Testis (tissue), 3 donors: Measurements from ENCODE around the gene SEMA4D. TPM values are rescaled to one million over a fixed set of nuclear protein-coding genes. Genes with fewer than 3 reads are reported as not detected.

ENCODE experiments used
- DNase-seq: peaks from one replicate; pipeline ENCODE4 v3.0.0-alpha.2; 2019
- H3K27ac ChIP-seq, 2 donors: fragments of 200-600 bp; sonication (generic); one replicate each; pipeline ENCODE4 v1.5.1; 2019
- H3K27me3 ChIP-seq: fragments of 200-600 bp; sonication (generic); one replicate; pipeline ENCODE4 v1.5.1; 2019
- H3K36me3 ChIP-seq: fragments of 200-600 bp; sonication (generic); one replicate; pipeline ENCODE4 v1.5.1; 2017; ENCODE audit warnings: low read depth; ENCODE audit errors: missing control alignments
- H3K4me1 ChIP-seq: fragments of 200-600 bp; sonication (generic); one replicate; pipeline ENCODE4 v1.5.1; 2019
- H3K4me3 ChIP-seq, 2 donors: fragments of 200-600 bp; sonication (generic); one replicate each; pipeline ENCODE4 v1.5.1; 2017 to 2019
- H3K9me3 ChIP-seq: fragments of 200-600 bp; sonication (generic); one replicate; pipeline ENCODE4 v1.5.1; 2017
- POLR2A ChIP-seq: fragments of 450-650 bp; IDR thresholded peaks from one replicate; pipeline ENCODE4 v1.6.1; 2017; ENCODE audit warnings: antibody characterized with exemption, mild to moderate bottlenecking, moderate library complexity
- WGBS, 2 donors: methylation state at CpG; one replicate each; pipeline ENCODE4 v1.1.5; 2018; 5-methylcytosine and 5-hydroxymethylcytosine counted together
- intact Hi-C: fragments of 100-400 bp; cut with DNase I; formaldehyde crosslinking; loops from one replicate; pipeline ENCODE4 v1.15.1; 2023; ENCODE audit warnings: low total_unique reads
- polyA plus RNA-seq: library from polyadenylated mRNA; stranded (reverse); fragments of 350-450 nt; fragmentation: Illumina TruSeq; extraction: RNeasy Lipid Tissue Mini Kit (QIAGEN cat#74804); gene quantifications from one replicate; pipeline ENCODE4 v1.2.3, GENCODE V29; 2014; ENCODE audit warnings: low read depth, low replicate concordance; ENCODE audit not compliant: insufficient read depth
- total RNA-seq, 2 donors: library from RNA; depleted of rRNA; stranded (reverse); fragments of >200 nt; gene quantifications; one replicate each; pipeline ENCODE4 v1.2.3, GENCODE V29; 2016
- TF ChIP-seq, protein P1 (sequence below), 3 experiments: fragments of 450-650 bp in 2 of 3; fragments of 200-600 bp in 1 of 3; sonication (generic) in 1 of 3; IDR thresholded peaks; one replicate each; pipeline ENCODE4 v1.5.1; 2016 to 2019; ENCODE audit warnings: antibody characterized with exemption in 3 of 3, mild to moderate bottlenecking in 2 of 3, moderate library complexity in 1 of 3

Gene SEMA4D
- total and polyA plus RNA-seq, 3 donors from 2014 or later: 26.2 to 53.1 (median 38.7) TPM

- DNase-seq: no peak
- WGBS, 2 donors: 82 to 88% methylated on average over 11 to 12 of the region's 12 CpGs
- Histone ChIP-seq H3K27ac (no peak overlapping the region), H3K36me3 (no peaks in the 10 kb centered on the region), H3K4me1 (peaks cover 18% of the 10 kb centered on the region), H3K4me3 (no peak overlapping the region), H3K9me3 (no peaks in the 10 kb centered on the region), H3K27me3 (no peaks in the 10 kb centered on the region)
- intact Hi-C loops: no loop called here
- TF ChIP-seq, protein P1, sequence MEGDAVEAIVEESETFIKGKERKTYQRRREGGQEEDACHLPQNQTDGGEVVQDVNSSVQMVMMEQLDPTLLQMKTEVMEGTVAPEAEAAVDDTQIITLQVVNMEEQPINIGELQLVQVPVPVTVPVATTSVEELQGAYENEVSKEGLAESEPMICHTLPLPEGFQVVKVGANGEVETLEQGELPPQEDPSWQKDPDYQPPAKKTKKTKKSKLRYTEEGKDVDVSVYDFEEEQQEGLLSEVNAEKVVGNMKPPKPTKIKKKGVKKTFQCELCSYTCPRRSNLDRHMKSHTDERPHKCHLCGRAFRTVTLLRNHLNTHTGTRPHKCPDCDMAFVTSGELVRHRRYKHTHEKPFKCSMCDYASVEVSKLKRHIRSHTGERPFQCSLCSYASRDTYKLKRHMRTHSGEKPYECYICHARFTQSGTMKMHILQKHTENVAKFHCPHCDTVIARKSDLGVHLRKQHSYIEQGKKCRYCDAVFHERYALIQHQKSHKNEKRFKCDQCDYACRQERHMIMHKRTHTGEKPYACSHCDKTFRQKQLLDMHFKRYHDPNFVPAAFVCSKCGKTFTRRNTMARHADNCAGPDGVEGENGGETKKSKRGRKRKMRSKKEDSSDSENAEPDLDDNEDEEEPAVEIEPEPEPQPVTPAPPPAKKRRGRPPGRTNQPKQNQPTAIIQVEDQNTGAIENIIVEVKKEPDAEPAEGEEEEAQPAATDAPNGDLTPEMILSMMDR (IDR thresholded peaks at IDR 0.05): no peak
- TF ChIP-seq POLR2A: no peak
Measured at GRCh38 chr9:89501311-89501898, 3.5 kb upstream of the SEMA4D start.

- 94 to 100% methylated on average over 4 to 5 of the region's 5 CpGs for WGBS, 2 donors
- H3K27me3 ChIP-seq: no peaks in the 10 kb centered on the region
- TF ChIP-seq POLR2A: no peak
- TF ChIP-seq, protein P1 (IDR thresholded peaks at IDR 0.05): no peak
- H3K36me3 ChIP-seq: no peaks in the 10 kb centered on the region
- no peak overlapping the region for H3K27ac ChIP-seq
- intact Hi-C loops: no loop called here
- no peaks in the 10 kb centered on the region for H3K9me3 ChIP-seq
- no peak for DNase-seq
- no peak overlapping the region for H3K4me3 ChIP-seq
- peaks cover 18% of the 10 kb centered on the region for H3K4me1 ChIP-seq
Measured at GRCh38 chr9:89500008-89500407, 2.1 kb upstream of the SEMA4D start.

- no peak for TF ChIP-seq POLR2A
- TF ChIP-seq, protein P1 (IDR thresholded peaks at IDR 0.05): no peak
- no peak overlapping the region for H3K27ac ChIP-seq
- H3K36me3 ChIP-seq: no peaks in the 10 kb centered on the region
- intact Hi-C loops: no loop called here
- no peaks in the 10 kb centered on the region for H3K9me3 ChIP-seq
- no peak overlapping the region for H3K4me3 ChIP-seq
- WGBS, 2 donors: 79 to 89% methylated on average over 5 to 7 of the region's 7 CpGs
- no peaks in the 10 kb centered on the region for H3K27me3 ChIP-seq
- DNase-seq: no peak
- peaks cover 27% of the 10 kb centered on the region for H3K4me1 ChIP-seq
Measured at GRCh38 chr9:89498852-89499480, 1.1 kb upstream of the SEMA4D start.

DNA sequence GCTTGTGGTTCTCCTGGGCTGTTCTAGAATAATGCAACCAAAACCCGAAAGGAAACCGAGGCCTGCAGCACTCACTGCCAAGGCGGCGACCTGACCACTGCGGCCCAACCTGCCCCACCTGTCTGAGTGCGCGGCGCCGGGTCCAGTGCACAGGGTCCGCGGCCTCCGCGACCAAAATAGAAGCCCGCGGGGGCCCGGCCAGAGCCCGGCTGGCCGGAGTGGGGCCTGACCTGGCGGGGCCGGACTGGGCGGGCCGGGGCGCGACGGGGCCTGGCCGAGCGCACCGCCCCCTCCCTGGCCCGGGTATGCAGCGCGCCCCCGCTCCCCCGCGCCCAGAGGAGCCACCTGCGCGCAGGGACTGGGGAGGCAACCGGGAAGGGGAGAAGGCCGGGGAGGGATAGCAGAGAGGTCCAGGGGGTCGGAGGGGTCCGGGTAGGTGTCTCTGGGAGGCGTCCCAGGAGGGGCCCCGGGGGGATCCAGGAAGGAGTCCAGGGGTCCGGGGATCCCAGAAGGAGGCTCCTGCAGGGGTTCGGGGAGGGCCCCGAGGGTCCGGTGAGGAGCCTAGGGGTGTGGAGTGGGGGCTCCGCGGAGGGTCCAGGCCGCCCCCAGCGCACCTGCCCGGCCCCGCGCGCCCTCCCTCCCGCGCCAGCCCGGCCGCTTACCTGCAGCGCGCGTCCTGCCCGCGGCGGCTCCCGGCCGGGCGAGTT is 503 bp downstream of the SEMA4D start:
- Histone ChIP-seq H3K4me1 (peaks cover 30% of the 10 kb centered on the region), H3K9me3 (no peaks in the 10 kb centered on the region), H3K36me3 (no peaks in the 10 kb centered on the region), H3K27me3 (no peaks in the 10 kb centered on the region), H3K4me3 (peak overlapping the region; percentile 58 to 71), H3K27ac (peak overlapping the region in 1 of 2 donors; percentile 72)
- intact Hi-C loops: no loop called here
- TF ChIP-seq POLR2A: no peak
- TF ChIP-seq, protein P1 (IDR thresholded peaks at IDR 0.05): no peak
- no peak for DNase-seq
- WGBS, 2 donors: 1 to 2% methylated on average over 15 to 40 of the region's 67 CpGs
